ENCODE results near the gene ERN1. TPM values are rescaled to one million over a fixed set of nuclear protein-coding genes. Genes with fewer than 3 reads are reported as not detected.

The ERN1 gene
- total and polyA plus RNA-seq, 2 of the 13 experiments (the other 11 are each of a cell fraction or from before 2014, with no cell fraction given), result 6.0 to 12.7 TPM

- TF ChIP-seq CBX2 (IDR thresholded peaks at IDR 0.05; ENCODE audit: low read depth, low read length), result no peak
- no peak for TF ChIP-seq CBX2 (CRISPR knock-in tag; IDR thresholded peaks at IDR 0.05; ENCODE audit: low read depth)
- TF ChIP-seq, protein P1, sequence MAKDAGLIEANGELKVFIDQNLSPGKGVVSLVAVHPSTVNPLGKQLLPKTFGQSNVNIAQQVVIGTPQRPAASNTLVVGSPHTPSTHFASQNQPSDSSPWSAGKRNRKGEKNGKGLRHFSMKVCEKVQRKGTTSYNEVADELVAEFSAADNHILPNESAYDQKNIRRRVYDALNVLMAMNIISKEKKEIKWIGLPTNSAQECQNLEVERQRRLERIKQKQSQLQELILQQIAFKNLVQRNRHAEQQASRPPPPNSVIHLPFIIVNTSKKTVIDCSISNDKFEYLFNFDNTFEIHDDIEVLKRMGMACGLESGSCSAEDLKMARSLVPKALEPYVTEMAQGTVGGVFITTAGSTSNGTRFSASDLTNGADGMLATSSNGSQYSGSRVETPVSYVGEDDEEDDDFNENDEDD (CRISPR knock-in tag; IDR thresholded peaks at IDR 0.05; ENCODE audit: borderline replicate concordance), result no peak
- TF ChIP-seq, protein P2, sequence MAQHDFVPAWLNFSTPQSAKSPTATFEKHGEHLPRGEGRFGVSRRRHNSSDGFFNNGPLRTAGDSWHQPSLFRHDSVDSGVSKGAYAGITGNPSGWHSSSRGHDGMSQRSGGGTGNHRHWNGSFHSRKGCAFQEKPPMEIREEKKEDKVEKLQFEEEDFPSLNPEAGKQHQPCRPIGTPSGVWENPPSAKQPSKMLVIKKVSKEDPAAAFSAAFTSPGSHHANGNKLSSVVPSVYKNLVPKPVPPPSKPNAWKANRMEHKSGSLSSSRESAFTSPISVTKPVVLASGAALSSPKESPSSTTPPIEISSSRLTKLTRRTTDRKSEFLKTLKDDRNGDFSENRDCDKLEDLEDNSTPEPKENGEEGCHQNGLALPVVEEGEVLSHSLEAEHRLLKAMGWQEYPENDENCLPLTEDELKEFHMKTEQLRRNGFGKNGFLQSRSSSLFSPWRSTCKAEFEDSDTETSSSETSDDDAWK (CRISPR knock-in tag; IDR thresholded peaks at IDR 0.05), result no peak
- TF ChIP-seq HNF4A (CRISPR knock-in tag; IDR thresholded peaks at IDR 0.05), result no peak
- no peak for TF ChIP-seq ZNF441 (CRISPR knock-in tag; IDR thresholded peaks at IDR 0.05; ENCODE audit: borderline replicate concordance)
- no peak; the same call in 1 of the 2 replicates for TF ChIP-seq ZNF3 (CRISPR knock-in tag; IDR thresholded peaks at IDR 0.05)
- no peak for TF ChIP-seq GABPB1 (CRISPR knock-in tag; IDR thresholded peaks at IDR 0.05)
- TF ChIP-seq MTA3 (CRISPR knock-in tag; IDR thresholded peaks at IDR 0.05), result no peak
- no peak for TF ChIP-seq RAD51 (IDR thresholded peaks at IDR 0.05; ENCODE audit: borderline replicate concordance)
- peak; percentile 64 for TF ChIP-seq POLR2G (IDR thresholded peaks at IDR 0.05; ENCODE audit: low read depth, low read length)
- TF ChIP-seq GATAD1 (CRISPR knock-in tag; IDR thresholded peaks at IDR 0.05), result no peak; the same call in 1 of the 2 replicates
- no peak; the same call in 1 of the 2 replicates for TF ChIP-seq NFIC (IDR thresholded peaks at IDR 0.05; ENCODE audit: low read length)
- TF ChIP-seq ZNF768 (CRISPR knock-in tag; IDR thresholded peaks at IDR 0.05), result no peak; the same call in none of the 2 replicates
- TF ChIP-seq ZNF672 (CRISPR knock-in tag; IDR thresholded peaks at IDR 0.05), result peak; percentile 34; the same call in 1 of the 2 replicates
- TF ChIP-seq RFX5 (IDR thresholded peaks at IDR 0.05; ENCODE audit: low read depth, low read length), result no peak
- TF ChIP-seq ZNF570 (CRISPR knock-in tag; IDR thresholded peaks at IDR 0.05; ENCODE audit: borderline replicate concordance), result no peak
- no peak for TF ChIP-seq ZNF598 (CRISPR knock-in tag; IDR thresholded peaks at IDR 0.05; ENCODE audit: borderline replicate concordance)
- no peak; a peak in 1 of 4 replicates for TF ChIP-seq HMGXB4 (CRISPR knock-in tag; IDR thresholded peaks at IDR 0.05; ENCODE audit: borderline replicate concordance in 1 of 2, low read depth in 1 of 2)
- TF ChIP-seq PTBP1 (IDR thresholded peaks at IDR 0.05; ENCODE audit: low read depth, low read length, poor library complexity, severe bottlenecking), result no peak
- TF ChIP-seq ZNF75D (CRISPR knock-in tag; IDR thresholded peaks at IDR 0.05; ENCODE audit: borderline replicate concordance), result no peak
- no peak for TF ChIP-seq TEAD2 (CRISPR knock-in tag; IDR thresholded peaks at IDR 0.05)
- TF ChIP-seq, protein P3, sequence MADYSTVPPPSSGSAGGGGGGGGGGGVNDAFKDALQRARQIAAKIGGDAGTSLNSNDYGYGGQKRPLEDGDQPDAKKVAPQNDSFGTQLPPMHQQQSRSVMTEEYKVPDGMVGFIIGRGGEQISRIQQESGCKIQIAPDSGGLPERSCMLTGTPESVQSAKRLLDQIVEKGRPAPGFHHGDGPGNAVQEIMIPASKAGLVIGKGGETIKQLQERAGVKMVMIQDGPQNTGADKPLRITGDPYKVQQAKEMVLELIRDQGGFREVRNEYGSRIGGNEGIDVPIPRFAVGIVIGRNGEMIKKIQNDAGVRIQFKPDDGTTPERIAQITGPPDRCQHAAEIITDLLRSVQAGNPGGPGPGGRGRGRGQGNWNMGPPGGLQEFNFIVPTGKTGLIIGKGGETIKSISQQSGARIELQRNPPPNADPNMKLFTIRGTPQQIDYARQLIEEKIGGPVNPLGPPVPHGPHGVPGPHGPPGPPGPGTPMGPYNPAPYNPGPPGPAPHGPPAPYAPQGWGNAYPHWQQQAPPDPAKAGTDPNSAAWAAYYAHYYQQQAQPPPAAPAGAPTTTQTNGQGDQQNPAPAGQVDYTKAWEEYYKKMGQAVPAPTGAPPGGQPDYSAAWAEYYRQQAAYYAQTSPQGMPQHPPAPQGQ (CRISPR knock-in tag; IDR thresholded peaks at IDR 0.05; ENCODE audit: borderline replicate concordance), result peak; percentile 81; the same call in 1 of the 2 replicates
- TF ChIP-seq LCORL (IDR thresholded peaks at IDR 0.05), result no peak
- TF ChIP-seq LCORL (CRISPR knock-in tag; IDR thresholded peaks at IDR 0.05), result no peak
- TF ChIP-seq ZNF333 (CRISPR knock-in tag; IDR thresholded peaks at IDR 0.05; ENCODE audit: borderline replicate concordance), result no peak; the same call in 1 of the 2 replicates
These were observed 16.6 kb upstream of the ERN1 start (continued) for GRCh38 chr17:64146418-64147109.

All from HepG2 (cell line).